Measurements from ENCODE around the gene PCSK6.
A peak's percentile ranks its signal among the peaks of the same experiment; 100 is the strongest.

Gene PCSK6

DNA sequence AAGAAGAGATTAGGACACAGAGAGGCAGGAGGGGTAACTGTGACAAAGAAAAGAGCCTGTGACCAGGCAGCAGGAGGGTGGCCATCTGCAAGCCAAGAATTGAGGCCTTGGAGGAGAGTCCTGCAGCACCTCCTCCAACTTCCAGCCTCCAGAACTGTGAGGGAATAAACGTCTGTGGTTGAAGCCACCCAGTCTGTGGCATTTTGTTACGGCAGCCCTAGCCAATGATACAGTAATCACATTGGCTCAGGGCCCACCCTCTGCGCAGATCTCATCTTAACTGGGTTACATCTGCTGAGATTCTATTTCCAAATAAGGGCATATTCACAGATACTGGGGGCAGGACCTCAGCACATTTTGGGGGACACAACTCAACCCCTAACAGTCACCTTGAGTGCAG lies 223.5 kb downstream of the PCSK6 start:
- Histone ChIP-seq H3K36me3 (ENCODE audit: insufficient read depth, low read length) (peaks cover 7% of the 10 kb centered on the region; the same call in 1 of the 2 replicates), H3K9me2 (replicated peaks; ENCODE audit: low read depth, low read length) (no peaks in the 10 kb centered on the region), H3K4me1 (ENCODE audit: insufficient read depth, low read length, poor library complexity, severe bottlenecking) (peaks cover 10% of the 10 kb centered on the region), H3K79me2 (ENCODE audit: insufficient read depth, low read length) (no peaks in the 10 kb centered on the region), H2AFZ (ENCODE audit: low read length) (no peak overlapping the region), H3K4me3 (ENCODE audit: low read length, poor library complexity, severe bottlenecking) (no peak overlapping the region), H3K4me2 (ENCODE audit: low read depth, low read length, poor library complexity, severe bottlenecking) (no peak overlapping the region), H3F3A (ENCODE audit: low read depth) (no peaks in the 10 kb centered on the region), H3K9me3 (ENCODE audit: insufficient read depth, low read depth, low read length) (no peaks in the 10 kb centered on the region), H4K20me1 (ENCODE audit: insufficient read depth, low read length, poor library complexity, severe bottlenecking) (no peaks in the 10 kb centered on the region), H3K9ac (ENCODE audit: low read depth, low read length, poor library complexity, severe bottlenecking) (no peak overlapping the region), H3K27me3 (ENCODE audit: insufficient read depth, low read length, poor library complexity, severe bottlenecking) (no peaks in the 10 kb centered on the region)
- TF ChIP-seq EZH2phosphoT487 (IDR thresholded peaks at IDR 0.05; ENCODE audit: borderline replicate concordance) = no peak
- TF ChIP-seq, protein P1, sequence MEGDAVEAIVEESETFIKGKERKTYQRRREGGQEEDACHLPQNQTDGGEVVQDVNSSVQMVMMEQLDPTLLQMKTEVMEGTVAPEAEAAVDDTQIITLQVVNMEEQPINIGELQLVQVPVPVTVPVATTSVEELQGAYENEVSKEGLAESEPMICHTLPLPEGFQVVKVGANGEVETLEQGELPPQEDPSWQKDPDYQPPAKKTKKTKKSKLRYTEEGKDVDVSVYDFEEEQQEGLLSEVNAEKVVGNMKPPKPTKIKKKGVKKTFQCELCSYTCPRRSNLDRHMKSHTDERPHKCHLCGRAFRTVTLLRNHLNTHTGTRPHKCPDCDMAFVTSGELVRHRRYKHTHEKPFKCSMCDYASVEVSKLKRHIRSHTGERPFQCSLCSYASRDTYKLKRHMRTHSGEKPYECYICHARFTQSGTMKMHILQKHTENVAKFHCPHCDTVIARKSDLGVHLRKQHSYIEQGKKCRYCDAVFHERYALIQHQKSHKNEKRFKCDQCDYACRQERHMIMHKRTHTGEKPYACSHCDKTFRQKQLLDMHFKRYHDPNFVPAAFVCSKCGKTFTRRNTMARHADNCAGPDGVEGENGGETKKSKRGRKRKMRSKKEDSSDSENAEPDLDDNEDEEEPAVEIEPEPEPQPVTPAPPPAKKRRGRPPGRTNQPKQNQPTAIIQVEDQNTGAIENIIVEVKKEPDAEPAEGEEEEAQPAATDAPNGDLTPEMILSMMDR (conservative IDR thresholded peaks at IDR 0.05; ENCODE audit: low read length) = no peak

DNA sequence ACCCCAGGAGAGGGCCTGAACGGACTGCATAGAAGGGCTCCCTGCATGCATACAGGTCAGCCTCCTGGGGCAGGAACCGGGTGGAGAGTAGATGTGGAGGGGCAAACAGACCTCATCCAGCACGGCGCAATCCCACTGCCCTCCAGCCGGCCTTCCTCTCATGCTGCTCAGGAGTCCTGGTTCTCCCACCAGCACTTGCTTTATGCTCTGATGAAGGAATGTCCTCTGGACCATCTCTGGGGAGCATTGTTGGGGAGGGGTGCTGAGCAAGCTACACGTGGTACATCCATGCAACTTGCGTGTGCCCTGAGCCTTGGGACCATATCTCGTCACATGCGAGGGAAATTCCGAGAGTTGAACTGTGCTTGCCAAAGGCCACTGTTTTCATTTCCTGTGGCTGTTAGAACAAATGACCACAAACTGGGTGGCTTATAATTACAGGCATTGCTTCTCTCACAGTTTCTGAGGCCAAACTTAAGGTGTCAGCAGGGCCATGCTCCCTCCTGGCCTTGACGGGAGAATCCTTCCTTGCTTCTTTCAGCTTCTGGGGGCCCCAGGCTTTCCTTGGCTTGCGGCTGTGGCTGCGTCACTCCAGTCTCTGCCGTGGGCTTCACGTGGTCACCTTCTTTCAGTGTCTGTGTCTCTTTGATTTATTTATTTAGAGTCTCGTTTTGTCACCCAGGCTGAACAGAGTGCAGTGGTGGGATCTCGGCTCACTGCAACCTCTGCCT lies 224.4 kb downstream of the PCSK6 start:
- Histone ChIP-seq H3K4me3 (ENCODE audit: low read length, poor library complexity, severe bottlenecking) (no peak overlapping the region), H3F3A (ENCODE audit: low read depth) (no peaks in the 10 kb centered on the region), H3K9me2 (replicated peaks; ENCODE audit: low read depth, low read length) (no peaks in the 10 kb centered on the region), H3K4me2 (ENCODE audit: low read depth, low read length, poor library complexity, severe bottlenecking) (no peak overlapping the region), H3K79me2 (ENCODE audit: insufficient read depth, low read length) (no peaks in the 10 kb centered on the region), H2AFZ (ENCODE audit: low read length) (no peak overlapping the region), H3K9me3 (ENCODE audit: insufficient read depth, low read depth, low read length) (no peaks in the 10 kb centered on the region), H3K9ac (ENCODE audit: low read depth, low read length, poor library complexity, severe bottlenecking) (no peak overlapping the region), H3K36me3 (ENCODE audit: insufficient read depth, low read length) (no peaks in the 10 kb centered on the region), H3K4me1 (ENCODE audit: insufficient read depth, low read length, poor library complexity, severe bottlenecking) (peaks cover 10% of the 10 kb centered on the region), H4K20me1 (ENCODE audit: insufficient read depth, low read length, poor library complexity, severe bottlenecking) (no peaks in the 10 kb centered on the region), H3K27me3 (ENCODE audit: insufficient read depth, low read length, poor library complexity, severe bottlenecking) (no peaks in the 10 kb centered on the region)
- TF ChIP-seq, protein P1 (conservative IDR thresholded peaks at IDR 0.05; ENCODE audit: low read length) = no peak
- no peak for TF ChIP-seq EZH2phosphoT487 (IDR thresholded peaks at IDR 0.05; ENCODE audit: borderline replicate concordance)

DNA sequence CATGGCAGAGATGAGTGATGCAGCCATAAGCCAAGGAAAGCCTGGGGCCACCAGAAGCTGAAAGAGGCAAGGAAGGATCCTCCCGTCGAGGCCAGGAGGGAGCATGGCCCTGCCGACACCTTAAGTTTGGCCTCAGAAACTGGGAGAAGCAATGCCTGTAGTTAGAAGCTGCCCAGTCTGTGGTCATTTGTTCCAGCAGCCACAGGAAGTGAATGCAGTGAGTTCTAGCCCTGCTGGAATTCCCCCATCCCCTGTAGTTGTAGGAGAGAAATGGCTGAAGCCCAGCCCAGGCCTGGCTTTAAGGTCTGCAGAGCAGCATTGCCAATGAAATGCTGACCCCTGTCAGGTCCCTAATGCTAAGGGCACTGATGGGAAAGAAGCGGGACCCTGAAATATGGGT lies 225.5 kb downstream of the PCSK6 start:
- no peaks in the 10 kb centered on the region for H3K79me2 ChIP-seq (ENCODE audit: insufficient read depth, low read length)
- TF ChIP-seq EZH2phosphoT487 (IDR thresholded peaks at IDR 0.05; ENCODE audit: borderline replicate concordance) = no peak
- TF ChIP-seq, protein P1 (conservative IDR thresholded peaks at IDR 0.05; ENCODE audit: low read length) = no peak
- peaks cover 10% of the 10 kb centered on the region for H3K4me1 ChIP-seq (ENCODE audit: insufficient read depth, low read length, poor library complexity, severe bottlenecking)
- no peaks in the 10 kb centered on the region for H3K9me3 ChIP-seq (ENCODE audit: insufficient read depth, low read depth, low read length)
- no peaks in the 10 kb centered on the region for H4K20me1 ChIP-seq (ENCODE audit: insufficient read depth, low read length, poor library complexity, severe bottlenecking)
- H3K36me3 ChIP-seq (ENCODE audit: insufficient read depth, low read length) = no peaks in the 10 kb centered on the region
- peak overlapping the region; percentile 1 for H3K4me2 ChIP-seq (ENCODE audit: low read depth, low read length, poor library complexity, severe bottlenecking)
- H3K27me3 ChIP-seq (ENCODE audit: insufficient read depth, low read length, poor library complexity, severe bottlenecking) = no peaks in the 10 kb centered on the region
- no peak overlapping the region for H3K4me3 ChIP-seq (ENCODE audit: low read length, poor library complexity, severe bottlenecking)
- H2AFZ ChIP-seq (ENCODE audit: low read length) = no peak overlapping the region
- H3F3A ChIP-seq (ENCODE audit: low read depth) = no peaks in the 10 kb centered on the region
- H3K9me2 ChIP-seq (replicated peaks; ENCODE audit: low read depth, low read length) = no peaks in the 10 kb centered on the region
- no peak overlapping the region for H3K9ac ChIP-seq (ENCODE audit: low read depth, low read length, poor library complexity, severe bottlenecking)
